Mesothelial cell of epicardium (in vitro differentiated cells): ENCODE results near the gene ZNF318. TPM values are rescaled to one million over a fixed set of nuclear protein-coding genes. Genes with fewer than 3 reads are reported as not detected.
"Not testable (repeated sequence)": the region's sequence is repeated elsewhere in the genome, so short reads cannot be mapped to it uniquely, and the experiment has no call there.

ENCODE experiments used
- DNase-seq, 2 experiments: peaks; one replicate each; pipeline ENCODE4 v3.0.0; 2021; ENCODE audit warnings: low spot score in 2 of 2; ENCODE audit not compliant: unreplicated experiment in 2 of 2
- H3K27ac Mint-ChIP-seq: 2 replicates; pipeline ENCODE4 v1.8.0; 2021; ENCODE audit warnings: mixed read lengths
- H3K27me3 Mint-ChIP-seq: 2 replicates; pipeline ENCODE4 v1.8.0; 2021; ENCODE audit warnings: low read depth, mixed read lengths
- H3K36me3 Mint-ChIP-seq: 2 replicates; pipeline ENCODE4 v1.8.0; 2021; ENCODE audit warnings: mixed read lengths
- H3K4me1 Mint-ChIP-seq: 2 replicates; pipeline ENCODE4 v1.8.0; 2021; ENCODE audit warnings: mixed read lengths
- H3K4me3 Mint-ChIP-seq: 2 replicates; pipeline ENCODE4 v1.8.0; 2021; ENCODE audit warnings: mild to moderate bottlenecking, moderate library complexity, mixed read lengths
- H3K9me3 Mint-ChIP-seq: 2 replicates; pipeline ENCODE4 v1.8.0; 2021; ENCODE audit warnings: mixed read lengths
- total RNA-seq: library from RNA; stranded (reverse); gene quantifications from 3 replicates; pipeline ENCODE4 v1.2.1, GENCODE V29; 2021
- TF ChIP-seq, protein P1 (sequence below): fragments of 200-600 bp; sonication (generic); IDR thresholded peaks from one replicate; pipeline ENCODE4 v1.5.0; 2021; ENCODE audit warnings: antibody characterized with exemption; ENCODE audit not compliant: unreplicated experiment

ZNF318 gene
- total RNA-seq, 1 donor from 2014 or later = 29.0 TPM

DNA sequence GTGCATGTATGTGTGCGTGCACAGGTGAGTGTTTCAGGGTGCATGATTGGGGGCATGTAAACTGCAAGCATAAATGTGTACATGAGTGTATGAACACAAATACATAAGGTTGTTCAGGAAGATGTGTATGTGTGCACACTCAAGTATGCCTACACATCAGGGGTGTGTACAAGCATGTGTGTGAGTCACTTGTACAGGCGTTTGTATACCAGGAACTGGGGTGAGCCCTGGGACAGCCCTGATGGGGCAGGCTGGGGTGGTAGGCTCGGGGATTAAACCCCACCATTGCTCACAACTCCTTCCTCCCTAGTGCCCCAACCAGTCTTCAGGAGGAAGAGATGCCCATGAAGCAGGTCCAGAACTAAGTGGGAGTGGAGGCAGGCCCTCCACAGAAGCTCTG, 65.1 kb downstream of the ZNF318 start:
- Mint-ChIP-seq H3K27me3 (peaks cover 21% of the 10 kb centered on the region), H3K4me3 (no peak overlapping the region), H3K36me3 (no peaks in the 10 kb centered on the region), H3K27ac (no peak overlapping the region), H3K9me3 (no peaks in the 10 kb centered on the region), H3K4me1 (peaks cover 8% of the 10 kb centered on the region)
- TF ChIP-seq, protein P1, sequence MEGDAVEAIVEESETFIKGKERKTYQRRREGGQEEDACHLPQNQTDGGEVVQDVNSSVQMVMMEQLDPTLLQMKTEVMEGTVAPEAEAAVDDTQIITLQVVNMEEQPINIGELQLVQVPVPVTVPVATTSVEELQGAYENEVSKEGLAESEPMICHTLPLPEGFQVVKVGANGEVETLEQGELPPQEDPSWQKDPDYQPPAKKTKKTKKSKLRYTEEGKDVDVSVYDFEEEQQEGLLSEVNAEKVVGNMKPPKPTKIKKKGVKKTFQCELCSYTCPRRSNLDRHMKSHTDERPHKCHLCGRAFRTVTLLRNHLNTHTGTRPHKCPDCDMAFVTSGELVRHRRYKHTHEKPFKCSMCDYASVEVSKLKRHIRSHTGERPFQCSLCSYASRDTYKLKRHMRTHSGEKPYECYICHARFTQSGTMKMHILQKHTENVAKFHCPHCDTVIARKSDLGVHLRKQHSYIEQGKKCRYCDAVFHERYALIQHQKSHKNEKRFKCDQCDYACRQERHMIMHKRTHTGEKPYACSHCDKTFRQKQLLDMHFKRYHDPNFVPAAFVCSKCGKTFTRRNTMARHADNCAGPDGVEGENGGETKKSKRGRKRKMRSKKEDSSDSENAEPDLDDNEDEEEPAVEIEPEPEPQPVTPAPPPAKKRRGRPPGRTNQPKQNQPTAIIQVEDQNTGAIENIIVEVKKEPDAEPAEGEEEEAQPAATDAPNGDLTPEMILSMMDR = no peak
- no peak for DNase-seq

DNA sequence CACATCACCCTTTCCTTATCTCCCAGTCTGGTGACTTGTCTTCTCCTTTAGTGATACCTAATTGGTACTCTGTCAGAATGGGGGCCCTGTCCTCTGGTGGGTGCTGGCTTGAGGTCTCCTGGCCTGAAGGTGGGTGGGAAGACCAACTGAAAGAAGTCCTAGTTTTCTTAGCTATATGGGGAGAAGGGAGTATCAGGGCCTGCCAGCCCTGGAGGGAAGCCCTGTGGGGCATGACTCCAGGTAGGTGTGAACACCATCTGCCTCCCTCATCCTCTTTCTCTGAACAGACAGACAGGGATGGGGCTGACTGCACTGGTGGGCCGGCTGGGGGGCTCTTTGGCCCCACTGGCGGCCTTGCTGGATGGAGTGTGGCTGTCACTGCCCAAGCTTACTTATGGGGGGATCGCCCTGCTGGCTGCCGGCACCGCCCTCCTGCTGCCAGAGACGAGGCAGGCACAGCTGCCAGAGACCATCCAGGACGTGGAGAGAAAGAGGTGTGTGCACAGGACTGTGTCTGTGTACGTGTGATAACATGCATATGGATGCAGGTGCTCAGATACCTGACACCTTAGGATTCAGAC, 65.6 kb downstream of the ZNF318 start:
- Mint-ChIP-seq H3K4me3 (no peak overlapping the region), H3K27ac (no peak overlapping the region), H3K27me3 (peaks cover 20% of the 10 kb centered on the region), H3K4me1 (peaks cover 3% of the 10 kb centered on the region), H3K9me3 (no peaks in the 10 kb centered on the region), H3K36me3 (no peaks in the 10 kb centered on the region)
- no peak for DNase-seq
- TF ChIP-seq, protein P1 = no peak

DNA sequence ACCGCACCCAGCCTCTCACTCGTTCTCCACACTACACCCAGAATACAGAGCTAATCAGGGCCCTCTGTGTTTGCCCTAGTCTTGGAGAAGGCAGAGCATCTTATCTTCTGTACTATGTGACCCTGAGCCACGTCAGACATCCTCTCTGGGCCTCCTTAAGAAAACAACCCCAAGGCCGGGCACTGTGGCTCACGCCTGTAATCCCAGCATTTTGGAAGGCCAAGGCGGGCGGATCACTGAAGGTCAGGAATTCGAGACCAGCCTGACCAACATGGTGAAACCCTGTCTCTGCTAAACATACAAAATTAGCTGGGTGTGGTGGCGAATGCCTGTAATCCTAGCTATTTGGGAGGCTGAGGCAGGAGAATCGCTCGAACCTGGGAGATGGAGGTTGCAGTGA, 66.4 kb downstream of the ZNF318 start:
- H3K36me3 Mint-ChIP-seq, H3K4me1 Mint-ChIP-seq, H3K27ac Mint-ChIP-seq, DNase-seq, H3K9me3 Mint-ChIP-seq, H3K4me3 Mint-ChIP-seq: not testable (repeated sequence)
- H3K27me3 Mint-ChIP-seq = peaks cover 17% of the 10 kb centered on the region

DNA sequence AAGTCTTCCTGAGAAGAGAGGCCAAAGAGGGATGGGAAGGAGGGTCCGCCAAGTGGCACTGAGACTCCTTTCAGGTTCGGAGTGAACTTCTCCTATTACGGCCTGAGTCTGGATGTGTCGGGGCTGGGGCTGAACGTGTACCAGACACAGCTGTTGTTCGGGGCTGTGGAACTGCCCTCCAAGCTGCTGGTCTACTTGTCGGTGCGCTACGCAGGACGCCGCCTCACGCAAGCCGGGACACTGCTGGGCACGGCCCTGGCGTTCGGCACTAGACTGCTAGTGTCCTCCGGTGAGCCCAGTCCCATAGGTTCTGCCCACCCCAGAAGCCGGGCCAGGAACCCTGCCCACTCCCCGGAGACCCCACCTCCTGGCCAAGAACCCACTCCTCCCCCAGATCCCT, 67.3 kb downstream of the ZNF318 start:
- H3K36me3 Mint-ChIP-seq = no peaks in the 10 kb centered on the region
- DNase-seq = no peak
- peaks cover 11% of the 10 kb centered on the region for H3K27me3 Mint-ChIP-seq
- H3K4me1 Mint-ChIP-seq = no peaks in the 10 kb centered on the region
- no peak overlapping the region for H3K27ac Mint-ChIP-seq
- TF ChIP-seq, protein P1 = no peak
- H3K4me3 Mint-ChIP-seq = no peak overlapping the region
- no peaks in the 10 kb centered on the region for H3K9me3 Mint-ChIP-seq

DNA sequence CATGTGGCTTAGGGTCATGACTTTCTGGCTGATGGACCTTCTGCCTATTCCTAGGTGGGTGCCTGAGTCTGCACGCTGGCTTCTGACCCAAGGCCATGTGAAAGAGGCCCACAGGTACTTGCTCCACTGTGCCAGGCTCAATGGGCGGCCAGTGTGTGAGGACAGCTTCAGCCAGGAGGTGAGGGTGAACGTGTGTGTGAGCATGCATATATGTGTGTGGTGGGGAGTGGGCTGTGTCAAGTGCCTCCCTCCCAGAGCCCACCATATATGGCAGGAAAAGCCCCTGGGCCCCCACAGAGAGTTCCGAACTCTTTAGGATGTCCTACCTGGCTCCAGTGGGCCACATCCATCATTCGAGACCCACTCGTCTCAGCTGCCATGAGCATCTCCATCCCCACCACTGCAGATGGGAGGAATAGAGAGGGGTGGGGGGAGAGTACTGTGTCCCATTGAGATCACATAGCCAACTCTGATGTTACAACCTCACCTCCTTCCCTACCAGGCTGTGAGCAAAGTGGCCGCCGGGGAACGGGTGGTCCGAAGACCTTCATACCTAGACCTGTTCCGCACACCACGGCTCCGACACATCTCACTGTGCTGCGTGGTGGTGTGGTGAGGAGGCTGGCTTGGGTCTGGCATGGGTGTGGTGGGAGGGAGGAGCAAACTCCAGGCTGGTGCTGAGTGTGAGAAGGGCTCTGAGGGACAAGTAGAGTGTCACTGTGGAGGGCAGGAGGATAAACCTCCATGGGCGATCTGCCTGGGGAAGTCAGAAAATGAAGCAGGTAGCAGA, 68.2 kb downstream of the ZNF318 start:
- Mint-ChIP-seq H3K36me3 (no peaks in the 10 kb centered on the region), H3K4me3 (no peak overlapping the region), H3K27me3 (peaks cover 13% of the 10 kb centered on the region), H3K4me1 (no peaks in the 10 kb centered on the region), H3K27ac (no peak overlapping the region), H3K9me3 (no peaks in the 10 kb centered on the region)
- no peak for DNase-seq
- TF ChIP-seq, protein P1 = no peak
